GM12892 (cell line): Measurements from ENCODE around the gene GRAMD4.

Experiments used
- POLR2A ChIP-seq: IDR thresholded peaks from 2 replicates; pipeline ENCODE4 v1.6.1; 2011; ENCODE audit warnings: low read depth, low read length, control low read depth
- POLR2AphosphoS5 ChIP-seq: IDR thresholded peaks from 2 replicates; pipeline ENCODE4 v1.6.1; 2011; ENCODE audit warnings: low read depth, low read length, control low read depth
- TAF1 ChIP-seq: IDR thresholded peaks from 2 replicates; pipeline ENCODE4 v1.6.1; 2011; ENCODE audit warnings: low read depth, mild to moderate bottlenecking, control low read depth, low read length, borderline replicate concordance

- TF ChIP-seq TAF1 (no peak), POLR2A (no peak), POLR2AphosphoS5 (no peak)
These were observed 52.5 kb downstream of the GRAMD4 start for GRCh38 chr22:46672731-46673130.
